IPS-NIHi7 (cell line): ENCODE results near the gene IPO7.
"Not testable (repeated sequence)": the region's sequence is repeated elsewhere in the genome, so short reads cannot be mapped to it uniquely, and the experiment has no call there.

Experiments used
- DNase-seq: peaks from one replicate; pipeline ENCODE4 v3.0.0; 2012; ENCODE audit warnings: mixed read lengths; ENCODE audit errors: extremely low spot score

Gene IPO7

DNA sequence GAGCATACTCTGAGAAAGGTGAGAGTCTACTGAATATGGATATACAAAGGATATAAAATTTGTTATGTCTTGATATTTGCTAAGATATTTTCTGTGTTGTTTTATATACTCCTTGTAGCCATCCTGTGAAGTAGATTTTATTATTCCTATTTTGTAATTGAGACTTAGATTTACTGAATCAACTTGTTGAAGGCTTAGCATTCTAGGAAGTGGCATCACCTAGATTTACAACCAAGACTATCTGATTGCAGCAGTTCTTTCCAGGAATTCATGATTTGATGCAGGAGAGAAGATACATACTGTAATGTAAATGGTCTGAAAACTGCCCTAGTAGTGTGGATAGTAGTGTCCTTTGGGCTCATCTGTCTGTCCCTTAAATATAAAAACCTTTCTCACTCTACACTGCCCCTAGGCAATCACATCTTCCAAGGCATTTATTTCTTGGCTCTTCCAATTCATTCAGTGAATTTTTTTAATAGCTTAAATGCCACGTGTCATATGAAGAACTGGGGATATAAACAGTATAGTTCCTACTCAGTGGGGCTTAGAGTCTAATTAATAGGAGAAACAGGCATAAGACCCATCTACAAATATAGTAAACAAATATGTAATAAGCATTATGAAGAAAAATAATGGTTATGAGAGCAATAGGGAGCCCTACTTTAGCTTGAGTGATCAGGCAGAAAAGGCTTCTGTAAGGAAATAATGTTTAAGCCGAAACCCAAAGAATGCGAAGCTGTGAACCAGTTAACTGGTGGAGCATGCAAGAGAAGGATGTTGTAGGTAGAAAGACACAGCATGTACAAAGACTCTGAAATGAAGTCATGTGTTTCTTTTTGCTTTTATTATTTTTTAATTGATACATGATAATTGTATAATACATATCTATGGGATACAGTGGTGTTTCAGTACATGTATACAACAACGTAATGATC lies 13.6 kb downstream of the IPO7 start:
- no peak for DNase-seq

DNA sequence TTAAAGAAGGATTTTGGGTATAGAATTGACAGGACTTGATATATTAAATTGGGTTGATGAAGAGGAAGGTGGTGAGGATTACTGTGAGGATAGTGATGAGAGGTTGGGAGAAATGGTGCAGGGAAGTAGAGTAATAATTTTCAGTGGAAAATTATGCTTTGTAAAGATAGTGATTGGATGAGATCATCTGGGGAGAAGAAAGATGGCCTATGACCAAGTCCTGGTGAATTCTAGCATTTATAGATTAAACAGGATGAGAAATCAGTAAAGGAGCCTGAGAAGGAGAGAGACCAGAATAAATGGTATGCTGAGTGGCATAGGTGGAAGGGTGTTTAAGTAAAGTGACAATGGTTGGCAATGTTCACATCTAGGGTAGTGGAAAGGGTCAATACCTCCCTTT lies 15.0 kb downstream of the IPO7 start:
- DNase-seq: no peak

DNA sequence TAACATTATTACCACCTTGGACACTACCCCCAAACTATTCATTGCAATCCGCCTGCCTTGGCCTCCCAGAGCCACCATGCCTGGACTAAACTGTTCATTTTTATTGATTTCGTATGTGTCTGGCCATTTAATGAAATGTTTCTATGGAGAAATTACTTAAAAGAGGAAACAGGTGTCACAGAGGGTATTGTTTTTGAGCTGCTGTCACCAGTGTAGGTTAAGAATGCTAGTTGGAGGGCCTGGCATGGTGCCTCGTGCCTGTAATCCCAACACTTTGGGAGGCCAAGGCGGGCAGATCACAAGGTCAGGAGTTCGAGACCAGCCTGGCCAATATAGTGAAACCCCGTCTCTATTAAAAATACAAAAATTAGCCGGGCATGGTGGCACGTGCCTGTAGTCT lies 17.4 kb downstream of the IPO7 start:
- not testable (repeated sequence) for DNase-seq

DNA sequence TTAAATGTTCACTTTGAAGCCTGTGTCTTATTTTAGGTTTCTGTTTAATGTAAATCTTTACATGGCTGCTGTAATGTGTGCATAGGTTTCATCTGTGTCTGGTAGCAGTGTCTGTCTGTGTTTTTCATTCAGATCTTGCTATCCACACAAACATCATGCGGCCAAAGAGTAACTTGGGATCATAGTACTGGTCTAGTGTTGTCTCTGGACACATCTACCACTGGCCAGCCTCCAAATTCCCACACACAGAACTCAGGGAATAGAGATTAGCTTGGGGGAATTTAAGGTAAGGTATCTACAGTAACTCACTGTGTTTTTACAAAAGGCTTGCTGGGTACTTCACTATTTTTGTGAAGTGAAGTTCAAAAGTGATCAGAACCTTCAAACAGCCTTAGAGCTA lies 44.3 kb downstream of the IPO7 start:
- DNase-seq: no peak

DNA sequence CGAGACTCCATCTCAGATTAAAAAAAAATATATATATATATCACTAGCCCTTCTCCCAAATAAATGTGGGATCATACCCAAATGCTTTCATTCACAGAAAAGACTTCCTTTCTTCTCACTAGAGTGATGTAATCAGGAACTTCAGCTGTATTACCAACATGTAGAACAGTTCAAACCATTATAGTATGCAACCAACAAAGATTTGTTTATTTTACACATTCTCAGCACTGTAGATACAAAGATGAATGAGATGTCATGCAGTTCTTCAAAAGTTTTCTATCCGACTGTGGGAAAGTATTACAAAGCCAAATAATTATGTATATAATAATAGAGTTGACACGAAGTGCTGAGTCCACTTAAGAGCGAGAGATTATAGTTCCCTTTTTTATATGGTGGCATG lies 54.2 kb downstream of the IPO7 start:
- DNase-seq: no peak

DNA sequence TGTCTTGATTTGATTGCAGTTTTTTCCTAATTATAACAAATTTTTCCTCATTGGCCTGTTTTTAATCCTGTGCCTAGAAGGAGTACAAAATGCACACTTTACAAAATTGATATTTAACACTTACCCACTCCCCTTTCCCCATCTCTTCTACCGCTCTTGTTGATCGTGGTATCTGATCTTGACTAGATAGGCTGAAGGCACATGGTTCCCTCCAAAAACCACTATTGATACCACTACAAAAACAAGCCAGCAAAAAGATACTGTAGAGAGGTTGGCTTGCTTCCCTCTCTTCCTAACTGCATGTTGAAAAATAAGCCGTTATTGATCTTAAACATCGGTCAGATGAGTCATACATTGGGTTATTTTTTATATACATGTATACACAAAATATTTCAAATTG lies 61.8 kb downstream of the IPO7 start:
- DNase-seq: no peak

DNA sequence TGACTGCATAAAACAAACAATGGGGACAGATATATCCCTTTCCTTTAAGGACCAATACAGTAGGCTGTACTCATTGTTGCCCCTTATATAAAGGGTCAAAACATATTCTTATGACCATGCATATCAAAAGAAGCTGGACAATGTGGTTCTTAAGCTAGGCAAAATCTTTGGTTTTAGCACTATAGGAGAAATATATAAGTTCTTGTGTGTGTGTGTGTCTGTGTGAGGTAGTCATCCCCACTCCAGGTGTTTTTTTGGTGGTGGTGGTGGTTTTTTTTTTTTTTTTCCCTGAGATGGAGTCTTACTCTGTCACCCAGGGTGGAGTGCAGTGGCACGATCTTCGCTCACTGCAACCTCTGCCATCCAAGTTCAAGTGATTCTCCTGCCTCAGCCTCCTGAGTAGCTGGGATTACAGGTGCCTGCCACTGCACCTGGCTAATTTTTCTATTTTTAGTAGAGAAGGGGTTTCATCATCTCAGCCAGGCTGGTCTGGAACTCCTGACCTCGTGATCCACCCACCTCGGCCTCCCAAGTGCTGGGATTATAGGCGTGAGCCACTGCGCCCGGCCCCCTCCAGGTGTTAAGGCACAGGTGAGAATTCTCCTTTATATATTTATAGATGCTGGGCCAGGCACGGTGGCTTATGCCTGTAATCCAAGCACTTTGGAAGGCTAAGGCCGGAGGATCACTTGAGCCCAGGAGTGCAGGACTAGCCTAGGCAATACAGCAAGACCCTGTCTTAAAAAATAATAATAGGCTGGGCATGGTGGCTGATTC lies 64.3 kb downstream of the IPO7 start:
- no peak for DNase-seq

DNA sequence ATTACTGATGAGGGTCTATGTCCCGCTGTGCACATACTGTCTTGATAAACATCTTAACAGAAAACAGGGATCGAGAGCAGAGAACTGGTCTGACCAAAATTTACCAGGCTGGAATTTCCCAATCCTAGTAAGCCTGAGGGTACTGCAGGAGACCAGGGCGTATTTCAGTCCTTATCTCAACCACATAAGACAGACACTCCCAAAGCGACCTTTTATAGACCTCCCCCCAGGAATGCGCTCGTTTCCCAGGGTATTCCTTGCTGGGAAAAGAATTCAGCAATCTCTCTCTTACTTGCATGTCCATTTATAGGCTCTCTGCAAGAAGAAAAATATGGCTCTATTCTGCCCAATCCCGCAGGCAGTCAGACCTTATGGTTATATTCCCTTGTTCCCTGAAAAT lies 67.6 kb downstream of the IPO7 start:
- not testable (repeated sequence) for DNase-seq

DNA sequence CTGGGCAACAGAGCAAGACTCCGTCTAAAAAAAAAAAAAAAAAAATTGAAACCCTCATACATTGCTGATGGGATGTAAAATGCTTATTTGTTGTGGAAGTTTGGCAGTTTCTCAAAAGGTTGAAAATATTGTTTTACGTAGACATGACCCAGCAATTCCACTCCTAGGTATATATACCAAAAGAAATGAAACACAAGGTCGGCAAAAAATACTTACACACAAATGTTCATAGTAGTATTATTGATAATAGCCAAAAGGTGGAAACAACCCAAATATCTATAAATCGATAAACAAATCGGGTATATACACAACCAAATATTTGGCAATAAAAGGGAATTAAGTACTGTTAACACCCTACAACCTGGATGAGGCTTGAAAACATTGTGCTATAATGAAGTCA lies 71.3 kb downstream of the IPO7 start:
- no peak for DNase-seq

DNA sequence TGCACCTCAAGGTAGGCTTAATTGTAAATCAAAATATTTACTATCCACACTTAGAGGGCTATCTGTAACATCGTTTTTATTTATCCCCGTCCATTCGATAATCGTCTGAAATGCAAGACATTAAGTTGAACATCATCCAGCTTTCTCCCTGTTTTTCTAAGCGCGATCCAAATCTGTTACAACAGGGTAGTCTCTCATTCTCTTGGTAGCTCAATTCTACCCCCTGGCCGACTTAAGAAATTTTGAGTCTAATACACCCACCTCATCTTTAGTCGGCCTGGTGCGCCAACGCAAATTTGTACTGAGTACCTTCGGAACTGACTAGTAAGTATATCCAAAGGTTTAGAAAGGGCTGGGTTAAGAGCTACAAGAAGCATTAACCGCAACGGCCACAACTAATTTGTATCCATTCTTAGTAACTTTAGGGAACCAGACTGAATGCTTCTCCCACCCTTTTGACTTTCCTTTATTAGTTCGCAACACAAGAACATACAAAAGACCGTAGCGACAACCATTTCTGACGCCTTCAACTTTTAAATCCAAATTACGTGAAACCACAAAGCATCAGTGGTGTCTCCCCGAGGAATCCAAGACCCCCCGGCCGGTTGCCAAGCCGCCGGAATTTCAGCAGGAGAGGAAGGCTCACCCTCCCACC lies 75.3 kb downstream of the IPO7 start:
- no peak for DNase-seq

DNA sequence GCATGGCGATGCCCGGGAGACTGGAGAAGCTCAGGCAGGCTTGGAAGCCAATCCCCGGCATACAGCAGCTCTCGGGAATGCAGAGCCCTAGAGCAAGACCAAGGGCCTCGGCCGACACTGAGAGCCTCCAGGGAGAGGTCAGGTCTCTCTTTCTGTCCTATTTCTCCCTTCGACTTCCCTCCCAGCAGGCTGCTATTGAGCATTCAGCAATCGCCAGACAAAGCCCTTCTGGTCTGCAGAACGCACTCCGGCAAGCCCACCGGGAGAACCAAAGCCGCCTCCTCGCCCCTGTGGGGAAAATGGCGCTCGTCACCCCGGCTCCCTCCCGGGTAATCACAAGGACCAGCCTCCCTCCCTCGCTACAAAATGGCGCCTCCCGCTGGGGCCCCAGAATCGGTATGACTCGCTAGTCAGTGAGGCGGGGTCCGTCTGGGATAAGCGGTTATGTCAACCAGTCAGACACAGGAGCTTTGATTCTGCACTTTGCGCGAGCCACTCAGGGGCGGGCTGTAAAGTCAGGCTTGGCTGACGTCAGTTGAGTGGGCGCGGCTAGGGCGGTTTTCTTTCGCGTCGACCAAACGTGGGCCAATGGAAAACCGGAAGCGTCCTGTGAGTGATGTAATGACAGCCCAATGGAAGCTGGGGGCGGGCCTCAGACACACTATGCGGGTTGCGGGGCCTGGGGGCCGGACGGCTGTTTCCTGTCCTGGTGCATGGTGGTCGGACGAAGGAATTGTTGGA lies 76.0 kb downstream of the IPO7 start, which contains the start of gene ZNF143:
TSS of gene ZNF143 (plus strand) at position 691 of the 741 bp plus-strand sequence. CDS start 10,297 bp downstream, outside the sequence.
- DNase-seq: peak; percentile 99

DNA sequence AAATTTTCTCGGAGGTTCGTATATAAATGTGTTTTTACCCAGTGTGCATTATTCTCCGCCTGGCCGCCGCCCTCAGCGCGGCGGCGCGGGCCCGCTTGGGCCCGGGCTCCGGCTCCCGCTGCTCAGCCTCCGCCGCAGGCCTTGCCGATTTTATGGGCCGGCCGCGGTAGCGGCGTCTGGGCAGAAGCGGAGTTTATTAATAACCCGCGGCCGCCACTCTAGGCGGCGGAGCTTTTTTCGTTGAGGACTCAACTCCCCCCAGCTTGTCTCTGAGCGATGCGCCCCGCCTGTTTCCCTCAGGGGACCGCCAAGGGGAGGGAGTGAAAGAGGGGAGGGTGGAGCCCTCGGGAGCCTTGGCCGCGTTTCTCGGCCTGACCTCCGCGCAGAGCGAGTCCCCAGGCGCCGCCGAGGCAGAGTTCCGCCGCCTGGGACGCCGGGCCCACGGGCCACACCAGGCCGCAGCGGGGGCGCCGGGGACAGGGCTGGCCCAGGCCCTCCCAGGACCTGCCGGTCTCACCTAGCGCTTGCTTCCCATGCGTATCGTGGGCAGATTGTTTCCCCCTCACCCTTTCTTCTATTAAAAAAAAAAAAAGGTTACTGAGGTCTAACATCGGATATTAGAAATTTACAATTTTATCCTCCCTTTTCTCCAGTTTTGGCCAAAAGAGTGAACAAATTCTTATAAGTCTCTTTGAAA lies 76.8 kb downstream of the IPO7 start:
- peak; percentile 82 for DNase-seq

DNA sequence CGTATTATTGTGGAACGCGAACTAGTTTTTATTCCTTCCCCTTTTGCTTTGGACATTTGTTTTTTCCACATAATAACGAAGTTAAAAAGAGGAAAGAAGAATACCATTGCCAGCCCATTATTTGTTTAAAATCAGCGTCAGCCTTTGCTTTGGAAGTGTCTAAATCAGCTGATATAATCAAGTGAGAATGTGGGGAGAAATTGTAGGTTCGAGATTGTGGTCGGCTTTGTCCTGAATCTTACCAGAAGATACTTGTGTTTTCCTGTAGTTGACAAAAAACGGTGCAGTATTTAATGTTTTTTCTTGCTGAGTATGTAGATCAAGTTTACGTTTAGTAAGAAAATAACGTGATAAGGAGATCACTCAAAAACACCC lies 77.3 kb downstream of the IPO7 start:
- DNase-seq: no peak

DNA sequence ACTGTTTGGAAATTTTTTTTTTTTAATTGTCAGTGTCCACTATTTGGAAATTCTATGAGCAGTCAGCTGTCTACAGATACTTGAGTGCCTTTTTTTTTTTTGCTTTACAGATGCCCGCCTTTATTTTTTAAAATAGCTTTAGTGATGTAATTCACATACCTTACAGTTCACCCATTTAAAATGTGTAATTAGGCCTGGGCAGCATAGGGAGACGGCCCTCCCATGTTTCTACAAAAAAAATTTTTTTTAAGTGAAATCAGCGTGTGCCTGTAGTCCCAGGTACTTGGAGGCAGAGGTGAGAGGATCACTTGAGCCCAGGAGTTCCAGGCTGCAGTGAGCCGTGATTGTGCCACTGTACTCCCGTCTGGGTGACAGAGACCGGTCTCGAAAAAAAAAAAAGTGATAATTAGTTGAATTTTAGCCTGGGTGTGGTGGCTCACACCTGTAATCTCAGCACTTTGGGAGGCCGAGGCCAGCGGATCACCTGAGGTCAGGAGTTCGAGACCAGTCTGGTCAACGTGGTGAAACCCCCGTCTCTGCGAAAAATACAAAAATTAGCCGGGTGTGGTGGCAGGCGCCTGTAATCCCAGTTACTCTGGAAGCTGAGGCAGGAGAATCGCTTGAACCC lies 77.8 kb downstream of the IPO7 start:
- no peak for DNase-seq

DNA sequence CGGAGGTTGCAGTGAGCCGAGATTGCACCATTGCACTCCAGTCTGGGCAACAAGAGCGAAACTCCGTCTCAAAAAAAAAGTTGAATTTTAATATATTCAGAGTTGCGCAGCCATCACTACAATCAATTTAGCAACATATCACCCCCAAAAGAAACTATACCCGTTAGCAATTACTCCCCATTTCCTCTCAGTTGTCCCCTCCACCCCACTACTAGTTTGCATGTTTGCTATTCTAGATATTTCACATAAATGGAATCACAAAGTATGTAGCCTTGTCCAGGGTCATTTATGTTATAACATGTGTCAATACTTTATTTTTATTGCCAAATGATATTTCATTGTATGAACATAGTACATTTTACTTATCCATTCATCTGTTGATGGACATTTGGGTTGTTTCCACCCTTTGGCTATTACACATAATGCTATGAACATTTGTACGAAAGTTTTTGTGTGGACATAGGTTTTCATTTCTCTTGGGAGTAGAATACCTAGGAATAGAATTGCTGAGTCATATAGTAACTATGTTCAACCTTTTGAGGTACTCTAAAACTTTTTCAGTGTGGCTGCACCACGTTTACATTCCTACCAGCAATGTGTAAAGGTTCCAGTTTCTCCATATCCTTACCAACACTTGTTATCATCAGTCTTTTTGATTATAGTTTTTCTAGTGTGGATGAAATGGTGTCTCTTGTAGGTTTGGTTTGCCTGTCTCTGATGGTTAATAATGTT lies 78.5 kb downstream of the IPO7 start:
- DNase-seq: no peak

DNA sequence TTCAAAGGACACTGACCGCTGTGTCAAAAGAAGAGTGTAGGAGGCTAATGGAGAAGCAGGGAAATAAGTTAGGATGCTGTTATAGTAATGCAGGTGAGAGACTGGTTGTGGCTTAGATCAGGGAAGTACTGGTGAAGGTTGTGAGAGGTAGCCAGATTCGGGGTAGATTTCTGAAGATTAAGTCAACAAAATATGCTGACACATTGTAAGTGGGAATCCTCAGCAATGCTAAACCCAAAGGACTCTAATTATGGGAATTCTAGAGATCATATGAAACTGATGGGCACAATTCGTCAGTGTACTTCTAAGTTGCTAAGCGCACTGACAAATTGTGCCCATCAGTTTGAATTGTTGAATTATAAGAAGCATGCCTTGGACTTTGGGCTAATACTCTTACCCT lies 86.3 kb downstream of the IPO7 start:
- no peak for DNase-seq

DNA sequence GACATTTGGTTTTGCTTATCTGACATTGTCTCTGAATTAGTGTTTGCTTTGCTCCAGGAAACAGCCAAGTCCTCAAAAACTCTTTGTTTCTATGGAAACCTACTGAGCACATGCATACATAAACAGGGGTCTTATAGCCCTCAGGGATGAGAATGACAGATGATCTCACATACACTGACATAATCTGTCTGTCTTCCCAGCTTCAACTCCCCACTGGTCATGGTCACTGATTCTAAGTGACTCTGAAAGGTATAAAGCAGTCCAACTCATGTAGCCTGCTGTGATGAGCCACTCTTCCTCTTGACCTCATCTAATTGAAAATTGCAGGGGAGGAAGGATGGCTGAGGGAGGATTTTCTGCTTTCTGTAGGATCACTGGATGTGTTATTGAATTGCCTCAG lies 89.0 kb downstream of the IPO7 start:
- no peak for DNase-seq

DNA sequence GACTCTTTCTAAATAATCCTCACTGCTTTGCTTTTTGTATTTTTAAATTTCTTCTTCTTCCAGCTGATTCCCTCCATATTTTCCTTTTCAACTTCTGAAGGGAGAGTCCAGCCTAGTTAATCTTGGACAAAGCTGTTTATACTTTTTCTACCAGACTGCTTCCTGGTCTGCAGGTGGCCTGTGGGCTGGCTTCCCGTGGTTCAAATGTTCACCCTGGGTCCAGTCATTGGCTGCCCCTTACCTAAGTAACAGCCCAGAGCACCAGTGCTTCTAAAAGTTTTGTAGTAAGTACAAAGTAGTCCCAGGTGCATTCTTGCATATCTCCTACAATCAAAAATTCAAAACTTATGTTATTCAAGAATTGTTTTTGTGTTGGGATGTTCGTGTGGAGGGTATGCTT lies 95.4 kb downstream of the IPO7 start:
- DNase-seq: no peak

DNA sequence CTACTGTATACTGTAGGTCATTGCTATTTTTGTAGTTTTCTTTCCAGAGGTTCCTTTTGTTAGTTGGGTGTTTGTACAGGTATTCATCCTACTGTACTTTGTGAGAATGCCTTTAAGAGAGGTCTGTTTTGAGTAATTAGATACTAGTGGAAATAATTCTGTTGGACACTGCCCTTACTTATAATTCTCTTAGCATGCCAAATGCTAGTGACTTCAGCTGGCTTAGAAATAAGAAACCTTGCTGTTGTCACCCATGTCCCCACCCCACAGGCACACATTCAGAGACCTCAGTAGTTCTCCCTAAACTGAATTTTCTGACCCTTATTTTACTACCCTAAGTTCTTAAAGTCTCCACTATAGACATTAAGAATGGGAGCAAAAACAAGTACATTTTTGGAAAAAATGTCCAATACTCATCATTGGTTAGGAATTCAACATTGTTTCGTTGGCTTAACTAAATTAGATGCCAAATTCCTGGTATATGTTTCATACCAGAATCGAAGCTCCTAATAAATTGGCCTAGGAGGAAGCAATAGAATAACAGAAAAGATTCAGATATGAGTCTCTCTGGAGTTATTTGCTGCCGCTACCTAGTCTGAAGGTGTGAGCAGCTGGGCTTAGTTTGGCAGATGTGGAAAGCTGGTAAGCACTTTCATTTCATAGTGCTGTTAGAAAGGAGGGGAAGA lies 104.8 kb downstream of the IPO7 start:
- DNase-seq: no peak
